Neural progenitor cell (in vitro differentiated cells): Measurements from ENCODE around the gene SLCO4A1. TPM values are rescaled to one million over a fixed set of nuclear protein-coding genes. Genes with fewer than 3 reads are reported as not detected.

Source experiments
- DNase-seq: peaks from one replicate; pipeline ENCODE4 v3.0.0-alpha.2; 2016; ENCODE audit warnings: low spot score
- H2AFZ ChIP-seq: fragments of 200-600 bp; sonication (generic); replicated peaks from 2 replicates; pipeline ENCODE4 v1.6.1; 2016; ENCODE audit warnings: antibody characterized with exemption
- H3F3A ChIP-seq: fragments of 200-600 bp; sonication (generic); 2 replicates; pipeline ENCODE4 v1.6.1; 2016; ENCODE audit warnings: antibody characterized with exemption, low read depth
- H3K27ac ChIP-seq: fragments of 200-600 bp; sonication (generic); 2 replicates; pipeline ENCODE4 v1.5.1; 2016; ENCODE audit warnings: mild to moderate bottlenecking
- H3K27me3 ChIP-seq: fragments of 200-600 bp; sonication (generic); 2 replicates; pipeline ENCODE4 v1.6.1; 2016; ENCODE audit warnings: mild to moderate bottlenecking, moderate library complexity
- H3K36me3 ChIP-seq: fragments of 200-600 bp; sonication (generic); 2 replicates; pipeline ENCODE4 v1.5.1; 2016
- H3K4me1 ChIP-seq: fragments of 200-600 bp; sonication (generic); 2 replicates; pipeline ENCODE4 v1.6.1; 2016; ENCODE audit warnings: mixed run types
- H3K4me2 ChIP-seq: fragments of 200-600 bp; sonication (generic); 2 replicates; pipeline ENCODE4 v1.6.1; 2016
- H3K4me3 ChIP-seq: fragments of 200-600 bp; sonication (generic); 2 replicates; pipeline ENCODE4 v1.5.1; 2016
- H3K79me2 ChIP-seq: fragments of 200-600 bp; sonication (generic); 2 replicates; pipeline ENCODE4 v1.6.1; 2016; ENCODE audit warnings: low read depth
- H3K9ac ChIP-seq: fragments of 200-600 bp; sonication (generic); 2 replicates; pipeline ENCODE4 v1.6.1; 2016
- H3K9me3 ChIP-seq: fragments of 200-600 bp; sonication (generic); 2 replicates; pipeline ENCODE4 v1.5.1; 2016; ENCODE audit warnings: low read depth
- H4K20me1 ChIP-seq: fragments of 200-600 bp; sonication (generic); 2 replicates; pipeline ENCODE4 v1.6.1; 2016; ENCODE audit warnings: low read depth
- H3K27ac Mint-ChIP-seq: 3 replicates; pipeline ENCODE4 v1.8.0; 2021; ENCODE audit warnings: mixed read lengths
- H3K27me3 Mint-ChIP-seq: 2 replicates; pipeline ENCODE4 v1.8.0; 2022; ENCODE audit warnings: low read depth, mild to moderate bottlenecking, inconsistent platforms, moderate library complexity, mixed read lengths; ENCODE audit not compliant: insufficient read depth
- H3K36me3 Mint-ChIP-seq: 3 replicates; pipeline ENCODE4 v1.8.0; 2021; ENCODE audit warnings: mixed read lengths
- H3K4me1 Mint-ChIP-seq: 3 replicates; pipeline ENCODE4 v1.8.0; 2021; ENCODE audit warnings: mixed read lengths
- H3K4me3 Mint-ChIP-seq: 3 replicates; pipeline ENCODE4 v1.8.0; 2021; ENCODE audit warnings: mild to moderate bottlenecking, moderate library complexity, mixed read lengths
- H3K9me3 Mint-ChIP-seq: 3 replicates; pipeline ENCODE4 v1.8.0; 2020; ENCODE audit warnings: mixed read lengths
- CTCF ChIP-seq: fragments of 200-600 bp; sonication (generic); IDR thresholded peaks from 2 replicates; pipeline ENCODE4 v1.5.1; 2017; ENCODE audit warnings: antibody characterized with exemption, mild to moderate bottlenecking
- EZH2 ChIP-seq: fragments of 200-600 bp; sonication (generic); IDR thresholded peaks from 2 replicates; pipeline ENCODE4 v1.6.1; 2017; ENCODE audit warnings: antibody characterized with exemption, mild to moderate bottlenecking, moderate library complexity
- EZH2phosphoT487 ChIP-seq: fragments of 200-600 bp; sonication (generic); IDR thresholded peaks from 2 replicates; pipeline ENCODE4 v1.6.1; 2017; ENCODE audit warnings: antibody characterized with exemption
- total RNA-seq: library from RNA; depleted of rRNA; stranded (reverse); fragments of >200 nt; gene quantifications from 2 replicates; pipeline ENCODE4 v1.2.3, GENCODE V29; 2015; ENCODE audit warnings: low replicate concordance

The SLCO4A1 gene
- total RNA-seq, 1 donor from 2014 or later = 0.88 TPM

- peaks cover 19% of the 10 kb centered on the region for H3K27me3 Mint-ChIP-seq
These were observed 55.2 kb downstream of the SLCO4A1 start for GRCh38 chr20:62697468-62697912.

GRCh38 chr20:62698231-62698630 is 55.9 kb downstream of the SLCO4A1 start:
- H3K36me3 Mint-ChIP-seq = no peaks in the 10 kb centered on the region
- H3K9me3 Mint-ChIP-seq = peaks cover 2% of the 10 kb centered on the region
- no peak overlapping the region for H3K4me3 Mint-ChIP-seq
- H3K4me2 ChIP-seq = no peak overlapping the region
- H3K79me2 ChIP-seq = no peaks in the 10 kb centered on the region
- peaks cover 14% of the 10 kb centered on the region for H3K4me1 Mint-ChIP-seq
- DNase-seq = no peak
- H3K27me3 Mint-ChIP-seq = peaks cover 16% of the 10 kb centered on the region
- H3K9me3 ChIP-seq = no peaks in the 10 kb centered on the region
- H3K27ac Mint-ChIP-seq = no peak overlapping the region
- no peaks in the 10 kb centered on the region for H3K27me3 ChIP-seq
- TF ChIP-seq EZH2 (no peak), EZH2phosphoT487 (no peak), CTCF (no peak)
- peaks cover 3% of the 10 kb centered on the region for H3K4me1 ChIP-seq
- no peaks in the 10 kb centered on the region for H3K36me3 ChIP-seq
- no peaks in the 10 kb centered on the region for H3F3A ChIP-seq
- no peaks in the 10 kb centered on the region for H4K20me1 ChIP-seq
- H3K27ac ChIP-seq = no peak overlapping the region
- no peak overlapping the region for H3K9ac ChIP-seq
- H3K4me3 ChIP-seq = no peak overlapping the region
- no peak overlapping the region for H2AFZ ChIP-seq

More at GRCh38 chr20:62697468-62697912, 55.2 kb downstream of the SLCO4A1 start:
- Histone ChIP-seq H3K79me2 (no peaks in the 10 kb centered on the region), H4K20me1 (no peaks in the 10 kb centered on the region), H3K27ac (no peak overlapping the region), H3K9me3 (no peaks in the 10 kb centered on the region), H3K4me3 (no peak overlapping the region), H3K4me2 (no peak overlapping the region), H2AFZ (no peak overlapping the region), H3K9ac (no peak overlapping the region), H3K36me3 (no peaks in the 10 kb centered on the region), H3F3A (no peaks in the 10 kb centered on the region), H3K27me3 (no peaks in the 10 kb centered on the region), H3K4me1 (peaks cover 3% of the 10 kb centered on the region)
- no peak overlapping the region for H3K27ac Mint-ChIP-seq
- peaks cover 2% of the 10 kb centered on the region for H3K9me3 Mint-ChIP-seq
- H3K4me1 Mint-ChIP-seq = peaks cover 11% of the 10 kb centered on the region
- TF ChIP-seq EZH2phosphoT487 = no peak
- no peak for TF ChIP-seq EZH2
- no peak for TF ChIP-seq CTCF
- H3K4me3 Mint-ChIP-seq = no peak overlapping the region
- no peaks in the 10 kb centered on the region for H3K36me3 Mint-ChIP-seq
- DNase-seq = no peak

GRCh38 chr20:62699296-62699695 is 57.0 kb downstream of the SLCO4A1 start:
- Histone ChIP-seq H3K36me3 (no peaks in the 10 kb centered on the region), H3K4me3 (no peak overlapping the region), H3K27me3 (no peaks in the 10 kb centered on the region), H2AFZ (no peak overlapping the region), H3K27ac (no peak overlapping the region), H3K79me2 (no peaks in the 10 kb centered on the region), H3K9ac (no peak overlapping the region), H3K4me2 (no peak overlapping the region), H3K9me3 (no peaks in the 10 kb centered on the region), H3K4me1 (peaks cover 3% of the 10 kb centered on the region), H4K20me1 (no peaks in the 10 kb centered on the region), H3F3A (no peaks in the 10 kb centered on the region)
- H3K4me3 Mint-ChIP-seq = no peak overlapping the region
- no peak for DNase-seq
- H3K4me1 Mint-ChIP-seq = peaks cover 16% of the 10 kb centered on the region
- no peak overlapping the region for H3K27ac Mint-ChIP-seq
- peaks cover 2% of the 10 kb centered on the region for H3K9me3 Mint-ChIP-seq
- no peaks in the 10 kb centered on the region for H3K36me3 Mint-ChIP-seq
- H3K27me3 Mint-ChIP-seq = peaks cover 16% of the 10 kb centered on the region
- TF ChIP-seq EZH2phosphoT487 (no peak), CTCF (no peak), EZH2 (no peak)
